Osteoblast (primary cell): ENCODE data around the gene TMIGD1. TPM values are rescaled to one million over a fixed set of nuclear protein-coding genes. Genes with fewer than 3 reads are reported as not detected.

Source experiments
- DNase-seq: peaks from one replicate; pipeline ENCODE4 v3.0.0; 2011; ENCODE audit warnings: low spot score, mixed read lengths; ENCODE audit not compliant: insufficient read length; ENCODE audit errors: missing footprints
- H2AFZ ChIP-seq: 2 replicates; pipeline ENCODE4 v1.6.0; 2011; ENCODE audit warnings: mild to moderate bottlenecking, low read length
- H3K27ac ChIP-seq: 2 replicates; pipeline ENCODE4 v1.5.1; 2011; ENCODE audit warnings: mild to moderate bottlenecking, low read depth, low read length, moderate library complexity
- H3K27me3 ChIP-seq: 2 replicates; pipeline ENCODE4 v1.6.0; 2012; ENCODE audit warnings: mild to moderate bottlenecking, control low read depth, inconsistent platforms, low read length, moderate library complexity; ENCODE audit not compliant: insufficient read depth
- H3K36me3 ChIP-seq: 2 replicates; pipeline ENCODE4 v1.5.1; 2011; ENCODE audit warnings: mild to moderate bottlenecking, low read length, control low read depth, moderate library complexity; ENCODE audit not compliant: insufficient read depth
- H3K4me1 ChIP-seq: 2 replicates; pipeline ENCODE4 v1.5.1; 2011; ENCODE audit warnings: mild to moderate bottlenecking, low read length, control low read depth, moderate library complexity; ENCODE audit not compliant: insufficient read depth
- H3K4me2 ChIP-seq: 2 replicates; pipeline ENCODE4 v1.6.0; 2011; ENCODE audit warnings: mild to moderate bottlenecking, low read length; ENCODE audit not compliant: insufficient read depth
- H3K4me3 ChIP-seq: fragments of 200-600 bp; sonication (generic); 3 replicates; pipeline ENCODE4 v1.5.1; 2012; ENCODE audit warnings: mild to moderate bottlenecking, low read length, inconsistent platforms; ENCODE audit not compliant: insufficient read depth
- H3K79me2 ChIP-seq: 2 replicates; pipeline ENCODE4 v1.6.0; 2012; ENCODE audit warnings: mild to moderate bottlenecking, low read length, control low read depth, inconsistent platforms; ENCODE audit not compliant: insufficient read depth
- H3K9me3 ChIP-seq: 2 replicates; pipeline ENCODE4 v1.5.1; 2011; ENCODE audit warnings: low read depth, low read length, control low read depth
- H4K20me1 ChIP-seq: 2 replicates; pipeline ENCODE4 v1.6.0; 2012; ENCODE audit warnings: mild to moderate bottlenecking, low read length, control low read depth; ENCODE audit not compliant: insufficient read depth
- CTCF ChIP-seq: IDR thresholded peaks from 2 replicates; pipeline ENCODE4 v1.5.1; 2011; ENCODE audit warnings: mild to moderate bottlenecking, low read depth, low read length, moderate library complexity; ENCODE audit errors: extremely low read depth
- total RNA-seq: library from RNA; depleted of rRNA; stranded (reverse); fragments of >200 nt; gene quantifications from 2 replicates; pipeline ENCODE4 v1.2.3, GENCODE V29; 2012

The TMIGD1 gene
- total RNA-seq, 1 donor = not detected

- no peak for DNase-seq
Observed at GRCh38 chr17:30349252-30349651, 15.4 kb upstream of the TMIGD1 start.

GRCh38 chr17:30347488-30347887 is 13.6 kb upstream of the TMIGD1 start:
- DNase-seq = no peak
- Histone ChIP-seq H3K4me1 (peaks cover 7% of the 10 kb centered on the region), H2AFZ (no peak overlapping the region), H3K9me3 (no peaks in the 10 kb centered on the region), H3K4me2 (no peak overlapping the region), H3K27me3 (peaks cover 6% of the 10 kb centered on the region), H4K20me1 (no peaks in the 10 kb centered on the region), H3K27ac (no peak overlapping the region), H3K79me2 (no peaks in the 10 kb centered on the region), H3K4me3 (no peak overlapping the region), H3K36me3 (no peaks in the 10 kb centered on the region)
- no peak for TF ChIP-seq CTCF

More at GRCh38 chr17:30349252-30349651, 15.4 kb upstream of the TMIGD1 start:
- peaks cover 6% of the 10 kb centered on the region for H3K27me3 ChIP-seq
- no peaks in the 10 kb centered on the region for H3K9me3 ChIP-seq
- H3K4me1 ChIP-seq = peaks cover 7% of the 10 kb centered on the region
- H3K4me3 ChIP-seq = no peak overlapping the region
- no peak overlapping the region for H3K4me2 ChIP-seq
- no peak for TF ChIP-seq CTCF
- no peaks in the 10 kb centered on the region for H3K79me2 ChIP-seq
- no peaks in the 10 kb centered on the region for H3K36me3 ChIP-seq
- H2AFZ ChIP-seq = no peak overlapping the region
- H4K20me1 ChIP-seq = no peaks in the 10 kb centered on the region
- no peak overlapping the region for H3K27ac ChIP-seq

- H3K36me3 ChIP-seq = no peaks in the 10 kb centered on the region
Observed at GRCh38 chr17:30346221-30346795, 12.5 kb upstream of the TMIGD1 start.

More at GRCh38 chr17:30346221-30346795, 12.5 kb upstream of the TMIGD1 start:
- Histone ChIP-seq H3K4me1 (peaks cover 7% of the 10 kb centered on the region), H3K27me3 (peaks cover 6% of the 10 kb centered on the region), H3K27ac (no peak overlapping the region), H4K20me1 (no peaks in the 10 kb centered on the region), H3K9me3 (no peaks in the 10 kb centered on the region), H3K4me3 (no peak overlapping the region), H3K4me2 (no peak overlapping the region), H3K79me2 (no peaks in the 10 kb centered on the region), H2AFZ (no peak overlapping the region)
- DNase-seq = no peak
- no peak for TF ChIP-seq CTCF
